HG03095 (cell line): ENCODE results near the gene SRP9.

Experiments used
- ATAC-seq: cut with Tn5 transposase; IDR thresholded peaks from one replicate; pipeline ENCODE4 v1.9.1; 2021; ENCODE audit warnings: moderate library complexity; ENCODE audit not compliant: unreplicated experiment

The SRP9 gene, protein sequence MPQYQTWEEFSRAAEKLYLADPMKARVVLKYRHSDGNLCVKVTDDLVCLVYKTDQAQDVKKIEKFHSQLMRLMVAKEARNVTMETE

DNA sequence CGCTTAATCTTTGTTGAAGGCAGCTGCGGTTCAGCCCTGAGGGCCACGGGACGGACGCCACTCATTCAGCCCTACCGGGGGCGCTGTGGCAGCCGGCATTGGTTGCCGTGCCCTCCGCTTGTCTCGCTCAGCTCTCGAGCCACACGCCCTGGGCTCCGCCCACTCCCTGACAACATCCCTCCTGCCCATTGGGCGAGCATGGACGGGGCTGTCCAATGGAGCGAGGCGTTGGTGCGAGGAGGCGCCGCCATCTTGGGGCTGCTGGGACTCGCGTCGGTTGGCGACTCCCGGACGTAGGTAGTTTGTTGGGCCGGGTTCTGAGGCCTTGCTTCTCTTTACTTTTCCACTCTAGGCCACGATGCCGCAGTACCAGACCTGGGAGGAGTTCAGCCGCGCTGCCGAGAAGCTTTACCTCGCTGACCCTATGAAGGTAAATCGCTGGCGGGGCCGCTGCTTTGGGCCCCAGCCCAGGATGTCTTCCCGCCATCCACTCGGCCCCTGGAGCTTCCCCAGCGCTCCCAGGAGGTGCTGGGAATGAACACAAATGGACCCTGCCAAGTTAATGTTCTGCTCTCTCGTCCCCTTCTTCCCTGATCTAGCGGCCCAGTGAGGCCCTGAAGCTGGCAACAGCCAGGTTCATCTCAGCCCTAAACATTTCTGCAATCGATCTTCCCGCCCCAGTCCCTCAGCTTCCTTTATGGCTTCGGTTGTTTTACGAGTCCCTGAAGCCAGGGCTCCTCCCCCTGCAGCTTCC is at the start of gene SRP9:
SRP9 (plus strand) TSS at position 244 of the 754 bp plus-strand sequence; CDS start at position 359, 115 bp downstream.
- ATAC-seq = peak; percentile 99

DNA sequence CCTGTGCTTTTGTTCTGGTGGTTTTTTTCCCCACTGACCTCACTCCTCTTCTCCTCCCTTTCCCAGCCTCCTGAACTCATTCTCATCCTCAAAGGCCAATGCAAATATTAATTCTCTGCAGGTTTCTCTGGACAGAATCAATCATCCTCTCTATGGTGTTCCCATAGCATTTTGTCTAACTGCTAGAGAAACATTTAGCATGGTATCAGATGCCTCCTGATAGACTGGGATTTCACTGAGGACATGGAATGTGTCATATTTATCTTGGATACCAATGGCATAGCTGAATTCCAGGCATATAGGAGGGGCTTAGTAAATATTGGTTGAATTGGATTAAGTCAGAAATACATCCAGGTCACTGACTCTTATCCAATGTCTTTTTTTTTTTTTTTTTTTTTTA is 46.1 kb upstream of the SRP9 start:
- no peak for ATAC-seq

DNA sequence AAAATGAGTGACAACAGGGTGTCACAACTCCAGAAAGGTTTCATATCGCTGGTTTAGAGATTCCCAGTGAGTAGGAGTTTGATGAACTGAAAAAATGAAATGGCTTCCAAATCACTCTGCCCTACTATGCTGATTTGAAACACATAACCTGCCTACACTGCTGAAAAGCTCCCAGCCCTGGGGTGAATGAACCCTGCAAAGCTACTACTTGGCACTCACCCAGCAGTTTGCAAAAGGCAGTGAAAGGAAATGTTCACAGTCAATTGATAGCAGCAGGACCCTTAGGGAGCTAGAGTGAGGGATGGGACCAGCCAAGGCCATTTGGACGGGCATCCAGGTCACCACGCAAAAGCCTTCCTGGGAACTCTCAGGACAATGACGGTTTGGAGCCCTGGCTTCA is 44.4 kb upstream of the SRP9 start:
- ATAC-seq = no peak

DNA sequence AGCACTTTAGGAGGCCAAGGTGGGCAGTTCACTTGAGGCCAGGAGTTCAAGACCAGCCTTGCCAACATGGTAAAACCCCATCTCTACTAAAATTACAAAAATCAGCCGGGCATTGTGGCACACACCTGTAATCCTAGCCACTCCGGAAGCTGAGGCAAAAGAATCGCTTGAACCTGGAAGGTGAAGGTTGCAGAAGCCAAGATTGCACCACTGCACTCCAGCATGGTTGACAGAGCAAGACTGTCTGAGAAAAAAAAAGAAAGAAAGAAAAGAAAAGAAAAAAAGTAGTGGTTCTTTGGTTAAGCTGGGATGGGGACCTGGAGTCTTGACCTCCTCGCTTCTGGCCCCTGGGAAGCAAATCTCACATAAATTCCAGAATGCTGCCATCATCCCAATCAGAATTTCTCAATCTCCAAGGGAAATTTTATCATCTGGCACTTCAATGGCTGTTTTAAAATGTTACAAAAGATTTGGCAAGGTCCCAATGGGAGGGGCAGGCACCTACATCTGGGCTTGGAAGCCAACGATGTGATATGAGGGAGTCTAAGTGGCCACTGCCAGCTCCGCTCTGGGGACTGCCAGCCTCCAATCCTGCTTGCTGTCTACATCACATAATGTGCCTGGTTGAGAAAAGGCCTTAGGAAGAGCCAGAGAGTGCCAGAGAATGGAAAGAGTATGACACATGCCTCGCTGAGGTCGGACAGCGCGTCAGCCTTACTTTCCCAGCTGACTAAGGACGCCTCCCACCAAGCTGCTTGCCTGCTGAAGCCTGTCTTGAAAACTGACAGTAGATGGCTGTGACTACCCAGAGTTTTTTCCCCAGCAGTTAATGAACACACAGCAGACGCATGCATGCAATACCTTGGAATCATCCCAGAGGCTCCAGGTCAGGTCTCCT is 42.1 kb upstream of the SRP9 start:
- no peak for ATAC-seq

DNA sequence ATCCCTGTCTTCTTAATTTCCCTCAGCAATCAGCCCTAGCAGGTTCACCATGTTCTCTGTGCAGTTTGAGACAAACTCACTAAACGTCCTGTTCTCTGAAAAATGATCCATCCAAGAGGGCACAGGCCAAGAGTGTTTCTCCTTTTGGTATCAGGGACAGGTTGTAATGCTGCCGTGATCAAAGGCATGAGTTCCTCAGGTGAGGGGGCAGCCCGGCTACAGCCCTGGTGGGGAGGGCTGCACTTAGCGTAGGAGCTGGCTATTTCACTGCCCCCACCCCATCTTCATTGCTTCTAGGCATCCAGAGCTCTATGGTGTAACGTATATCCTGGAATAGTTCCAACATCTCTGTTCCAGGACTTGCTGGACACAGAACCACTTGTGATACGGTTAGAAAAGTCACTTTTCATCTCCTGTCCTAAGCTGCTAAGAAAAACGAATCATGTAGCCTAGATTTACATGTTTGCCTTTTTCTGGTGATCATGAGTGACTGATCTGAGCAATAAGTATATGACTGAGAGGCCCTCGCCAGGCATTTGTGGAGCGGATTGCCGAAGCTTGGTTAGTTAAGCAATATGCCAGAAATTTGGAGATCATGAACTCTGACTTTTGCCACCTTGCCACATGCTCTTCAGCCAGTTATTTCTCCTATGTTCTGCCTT is 41.1 kb upstream of the SRP9 start:
- ATAC-seq = no peak

DNA sequence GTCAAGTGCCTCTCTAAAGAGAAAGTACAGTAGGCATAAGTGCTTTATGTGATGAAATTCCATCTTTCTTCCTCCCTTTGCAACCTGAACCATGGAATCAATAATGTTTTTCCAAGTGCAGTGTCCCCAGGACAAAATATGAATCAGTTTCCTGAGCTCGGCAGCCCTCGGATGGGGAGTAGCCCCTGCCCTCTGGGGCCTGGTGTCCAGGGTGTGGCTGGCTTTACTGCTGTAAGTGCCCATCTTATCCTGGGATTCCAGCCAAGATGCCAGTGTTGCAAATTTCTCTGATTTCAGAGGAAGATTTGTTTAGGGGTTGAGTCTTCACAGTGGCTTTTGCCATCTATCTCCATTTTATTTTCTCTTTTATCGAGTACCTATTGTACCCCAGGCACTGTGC is 40.5 kb upstream of the SRP9 start:
- ATAC-seq = no peak

DNA sequence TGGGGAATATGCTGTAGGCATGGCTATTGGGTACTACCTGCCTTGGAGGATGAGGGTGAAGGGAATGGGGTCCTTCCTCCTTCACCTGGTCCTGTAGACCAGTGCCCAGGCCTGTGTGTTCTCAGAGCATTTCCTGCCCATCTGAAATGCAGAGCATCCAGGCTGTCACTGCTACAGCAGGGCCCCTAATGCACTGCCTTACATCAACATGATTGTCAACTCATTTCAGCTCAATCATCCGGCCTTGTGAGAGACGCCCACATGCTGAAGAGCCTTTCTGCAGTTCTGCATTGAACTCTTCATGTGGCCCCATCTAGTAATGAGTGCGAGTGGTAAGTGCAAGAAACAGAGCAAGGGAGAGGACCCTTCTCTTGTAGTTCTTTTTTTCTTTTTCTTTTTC is 39.8 kb upstream of the SRP9 start:
- ATAC-seq = no peak

DNA sequence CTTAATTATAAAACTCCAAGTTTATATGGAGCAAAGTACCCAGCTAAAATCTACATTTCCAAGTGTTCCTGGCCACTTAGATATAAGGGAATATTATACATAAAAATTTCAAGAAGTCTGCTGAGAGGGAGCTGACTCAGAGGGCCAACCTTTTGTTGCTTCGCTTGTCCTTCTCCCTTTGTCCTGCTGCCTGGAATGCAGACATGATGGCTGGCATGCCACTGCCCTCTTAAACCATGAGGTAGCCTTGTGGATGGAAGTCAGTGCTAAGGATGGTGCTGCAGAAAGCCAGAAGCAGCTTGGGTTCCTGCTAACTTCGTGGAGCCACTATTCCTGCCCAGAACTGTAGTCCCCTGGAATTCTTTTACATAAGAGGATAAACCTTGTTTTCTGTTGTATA is 38.9 kb upstream of the SRP9 start:
- ATAC-seq = no peak

DNA sequence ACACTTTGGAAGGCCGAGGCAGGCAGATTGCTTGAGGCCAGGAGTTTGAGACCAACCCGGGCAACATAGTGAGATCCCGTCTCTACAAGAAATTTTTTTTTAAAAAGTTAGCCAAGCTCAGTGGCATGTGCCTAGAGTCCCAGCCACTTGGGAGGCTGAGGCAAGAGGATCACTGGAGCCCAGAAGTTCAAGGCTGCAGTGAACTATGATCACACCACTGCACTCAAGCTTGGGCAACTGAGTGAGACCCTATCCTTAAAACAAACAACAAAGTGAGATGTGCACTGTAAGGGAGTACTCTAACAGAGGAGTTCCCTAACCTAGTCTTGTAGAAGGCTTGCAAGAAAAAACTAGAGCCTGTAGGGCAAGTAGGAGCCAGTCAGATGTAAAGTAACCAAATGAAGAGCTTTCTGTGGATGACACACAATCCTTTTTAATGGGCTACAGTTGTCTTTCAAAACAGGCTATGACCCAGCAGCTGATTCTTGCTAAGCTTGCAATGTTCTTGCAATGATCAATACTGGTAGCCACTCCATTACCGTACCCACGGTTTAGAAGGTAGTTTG is 38.0 kb upstream of the SRP9 start:
- no peak for ATAC-seq

DNA sequence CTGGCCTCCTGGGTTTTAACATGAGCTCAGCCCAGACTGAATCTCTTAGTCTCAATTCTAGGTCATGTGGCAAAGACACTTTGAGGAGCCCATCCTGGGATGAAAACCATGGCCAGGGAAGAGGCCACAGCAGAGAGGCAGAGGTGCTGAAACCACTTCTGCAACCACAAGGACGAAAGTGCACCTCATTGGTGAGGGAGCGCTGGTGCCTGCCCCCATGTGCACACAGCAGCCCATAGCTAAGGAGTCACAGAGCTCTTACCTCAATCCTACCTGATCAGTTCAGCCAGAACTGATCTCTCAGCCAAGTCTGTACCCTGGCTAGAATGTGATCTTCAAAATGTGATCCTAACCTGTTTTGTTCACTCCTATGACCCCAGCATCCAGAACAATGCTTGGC is 32.9 kb upstream of the SRP9 start:
- no peak for ATAC-seq

DNA sequence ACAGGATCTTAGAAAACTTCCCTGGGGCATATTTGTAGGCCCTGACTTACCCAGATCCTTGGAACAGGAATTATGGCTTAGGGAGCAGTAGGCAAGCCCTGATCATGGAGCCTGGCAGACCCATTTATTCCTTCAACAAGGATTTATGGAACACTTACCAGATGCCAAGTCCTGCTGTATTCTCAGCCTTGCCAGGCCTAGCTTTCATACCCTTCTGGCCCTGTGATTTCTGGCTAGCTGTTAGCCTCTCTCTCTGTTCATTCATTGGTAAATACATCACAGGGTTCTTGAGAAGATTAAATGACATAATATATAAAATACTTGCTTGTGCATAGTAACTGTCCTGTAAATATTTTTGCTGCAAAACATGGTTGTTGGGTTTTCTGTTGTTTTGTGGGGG is 32.4 kb upstream of the SRP9 start:
- ATAC-seq = no peak

DNA sequence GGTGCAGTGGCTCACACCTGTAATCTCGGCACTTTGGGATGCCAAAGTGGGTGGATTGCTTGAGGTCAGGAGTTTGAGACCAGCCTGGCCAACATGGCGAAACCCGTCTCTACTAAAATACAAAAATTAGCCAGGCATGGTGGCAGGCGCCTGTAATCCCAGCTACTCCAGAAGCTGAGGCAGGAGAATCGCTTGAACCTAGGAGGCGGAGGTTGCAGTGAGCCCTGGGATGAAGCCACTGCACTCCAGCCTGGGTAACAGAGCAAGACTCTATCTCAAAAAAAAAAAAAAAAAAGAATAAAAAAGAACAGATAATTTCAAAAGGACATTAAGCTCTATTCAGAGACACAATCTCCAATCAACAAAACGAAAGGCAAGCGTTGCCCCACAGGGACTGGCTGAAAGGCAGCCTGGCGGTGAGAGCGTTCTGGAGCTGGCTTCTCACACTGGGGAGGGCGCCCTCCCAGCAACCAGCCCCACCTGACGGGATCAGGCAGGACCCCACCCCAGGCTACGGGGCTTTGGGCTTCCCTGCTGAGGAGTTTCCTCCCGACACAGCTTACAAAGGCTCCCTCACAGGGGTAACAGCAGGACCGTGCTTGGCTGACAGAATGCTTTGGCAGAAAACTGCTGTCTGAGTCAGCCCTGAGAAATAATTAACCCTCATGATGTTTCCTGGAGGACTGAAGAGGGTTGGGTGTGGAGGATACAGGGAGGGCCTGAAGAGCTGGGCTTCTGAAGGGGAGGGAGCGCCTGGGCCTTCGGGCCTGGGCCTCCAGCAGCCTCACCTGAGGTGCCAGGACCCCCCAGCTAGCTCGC is 31.1 kb upstream of the SRP9 start:
- ATAC-seq = no peak

DNA sequence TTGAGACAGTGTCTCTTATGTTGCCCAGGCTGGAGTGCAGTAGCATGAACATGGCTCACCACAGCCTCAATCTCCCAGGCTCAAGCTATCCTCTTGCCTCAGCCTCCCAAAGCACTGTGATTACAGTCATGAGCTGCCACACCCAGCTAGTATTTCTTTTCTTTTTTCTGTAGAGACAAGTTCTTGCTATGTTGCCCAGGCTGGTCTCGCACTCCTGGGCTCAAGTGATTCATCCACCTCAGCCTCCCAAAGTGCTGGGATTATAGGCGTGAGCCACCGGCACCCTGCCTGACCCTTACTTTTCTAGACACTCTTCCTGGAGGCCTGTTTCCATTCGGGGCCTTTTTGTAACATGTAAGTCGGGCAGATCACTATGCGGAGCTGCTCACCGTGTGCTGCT is 30.1 kb upstream of the SRP9 start:
- ATAC-seq = no peak

DNA sequence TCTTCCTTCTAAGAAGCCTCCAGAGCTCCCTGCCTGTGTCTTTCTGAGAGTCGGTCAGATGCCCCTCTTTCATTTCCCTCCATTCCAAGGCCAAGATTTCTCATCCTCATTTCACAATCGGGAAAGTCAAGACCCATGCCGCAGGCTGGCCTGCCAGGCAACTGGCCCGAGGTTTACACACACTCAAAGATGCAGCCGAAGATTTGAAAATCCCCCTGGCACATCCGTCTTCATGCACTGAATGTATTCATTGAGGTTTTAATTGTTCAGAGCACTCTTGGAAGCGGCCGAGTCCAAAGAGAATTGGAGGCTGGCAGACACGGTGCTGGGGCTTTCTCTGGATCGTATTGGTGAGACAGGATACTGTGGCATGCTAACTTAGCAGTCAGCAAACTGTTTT is 29.1 kb upstream of the SRP9 start:
- ATAC-seq = no peak

DNA sequence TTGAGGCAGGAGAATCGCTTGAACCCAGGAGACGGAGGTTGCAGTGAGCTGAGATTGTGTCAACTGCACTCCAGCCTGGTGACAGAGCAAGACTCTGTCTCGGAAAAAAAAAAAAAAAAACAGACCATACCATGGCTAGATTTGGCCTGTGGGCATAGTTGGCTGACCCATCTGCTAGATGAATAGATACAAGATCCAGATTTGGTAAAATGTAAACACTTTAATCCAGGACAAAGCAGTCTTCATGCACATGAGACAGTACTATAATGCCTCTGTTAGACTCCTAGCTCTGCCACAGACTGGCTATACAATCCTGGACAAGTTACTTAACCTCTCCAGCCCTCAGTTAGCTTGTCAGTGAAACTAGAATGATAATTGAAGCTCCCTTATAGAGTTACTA is 27.9 kb upstream of the SRP9 start:
- ATAC-seq = no peak

DNA sequence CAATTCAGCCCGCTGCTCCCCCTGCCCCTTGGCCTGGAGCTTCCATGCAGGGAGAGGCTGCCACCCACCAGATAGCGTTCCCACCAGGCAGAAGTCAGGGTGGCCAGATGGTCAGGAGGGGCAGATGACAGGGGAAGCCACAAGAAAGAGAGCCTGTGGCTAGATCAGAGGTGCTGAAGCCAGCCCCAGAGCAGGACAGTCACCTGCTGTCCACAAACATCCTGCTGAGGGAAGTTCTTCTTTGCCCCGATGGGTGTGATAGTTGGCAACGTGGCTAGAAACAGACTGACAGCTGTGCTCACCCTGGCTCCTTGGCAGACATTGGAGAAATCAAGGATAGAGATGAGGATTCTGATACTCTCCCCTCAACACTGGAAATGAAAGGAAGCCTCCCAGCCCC is 27.2 kb upstream of the SRP9 start:
- ATAC-seq = no peak

DNA sequence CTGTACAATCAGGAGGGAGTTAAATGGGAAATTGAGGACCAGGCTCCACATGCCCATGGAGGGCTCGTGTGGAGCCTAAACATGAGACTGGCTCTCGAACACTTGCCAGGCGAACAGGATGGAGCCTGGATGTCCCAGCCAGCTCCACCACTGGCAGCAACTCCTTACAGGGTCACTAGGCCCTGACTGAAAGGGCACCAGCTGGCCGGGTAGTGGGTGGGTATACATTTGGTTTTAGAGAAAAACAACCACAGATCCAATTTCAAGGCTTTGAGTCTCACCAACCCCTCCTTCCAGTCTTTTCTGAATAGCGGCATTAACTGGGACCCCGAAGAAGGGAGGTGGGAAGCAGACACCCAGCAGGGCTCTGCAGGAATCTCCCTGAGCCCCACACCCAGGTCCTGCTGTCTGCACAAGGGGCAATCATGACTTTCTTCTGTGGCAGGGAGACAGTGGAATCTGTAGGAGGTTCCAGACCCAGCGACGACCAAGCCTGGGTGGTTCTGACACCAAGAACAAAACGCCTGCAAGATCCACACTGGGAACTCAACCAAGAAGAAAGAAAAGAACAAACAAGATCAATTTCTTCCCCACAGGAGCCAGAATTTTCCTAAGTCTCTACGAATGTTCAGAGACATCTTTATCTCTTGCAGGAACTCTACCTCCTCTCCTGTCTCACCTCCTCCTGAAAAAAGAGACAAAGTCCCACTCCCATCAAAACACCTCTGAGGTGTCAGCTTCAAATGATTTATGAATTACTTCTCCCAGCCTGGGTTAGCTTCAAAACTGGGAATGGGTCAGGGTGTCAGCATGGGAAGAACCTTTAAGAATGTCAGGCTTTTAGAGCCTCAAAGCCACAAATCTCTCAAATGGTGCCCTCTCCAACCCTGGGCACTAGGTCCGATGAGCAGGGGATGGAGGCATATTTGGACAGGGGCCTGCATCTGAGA is 26.5 kb upstream of the SRP9 start:
- no peak for ATAC-seq

DNA sequence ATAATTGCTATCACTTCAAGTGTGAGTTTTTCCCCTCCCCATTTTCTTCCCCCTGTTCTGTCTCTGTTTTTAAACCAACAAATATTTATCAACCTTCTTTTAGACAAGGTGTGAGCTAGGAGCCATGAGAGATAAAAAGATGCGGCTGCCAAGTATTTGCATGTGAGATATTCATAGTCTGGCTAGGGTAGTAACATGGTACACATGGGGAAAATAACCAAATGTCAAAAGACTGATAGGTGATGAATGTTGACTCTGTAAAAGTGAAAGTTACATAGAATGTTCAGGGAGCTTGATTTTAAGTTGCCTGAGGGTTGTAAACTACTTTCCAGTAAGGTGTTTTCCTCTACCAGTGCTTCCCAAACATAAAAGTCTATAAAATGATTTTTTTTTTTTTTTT is 25.4 kb upstream of the SRP9 start:
- ATAC-seq = no peak

DNA sequence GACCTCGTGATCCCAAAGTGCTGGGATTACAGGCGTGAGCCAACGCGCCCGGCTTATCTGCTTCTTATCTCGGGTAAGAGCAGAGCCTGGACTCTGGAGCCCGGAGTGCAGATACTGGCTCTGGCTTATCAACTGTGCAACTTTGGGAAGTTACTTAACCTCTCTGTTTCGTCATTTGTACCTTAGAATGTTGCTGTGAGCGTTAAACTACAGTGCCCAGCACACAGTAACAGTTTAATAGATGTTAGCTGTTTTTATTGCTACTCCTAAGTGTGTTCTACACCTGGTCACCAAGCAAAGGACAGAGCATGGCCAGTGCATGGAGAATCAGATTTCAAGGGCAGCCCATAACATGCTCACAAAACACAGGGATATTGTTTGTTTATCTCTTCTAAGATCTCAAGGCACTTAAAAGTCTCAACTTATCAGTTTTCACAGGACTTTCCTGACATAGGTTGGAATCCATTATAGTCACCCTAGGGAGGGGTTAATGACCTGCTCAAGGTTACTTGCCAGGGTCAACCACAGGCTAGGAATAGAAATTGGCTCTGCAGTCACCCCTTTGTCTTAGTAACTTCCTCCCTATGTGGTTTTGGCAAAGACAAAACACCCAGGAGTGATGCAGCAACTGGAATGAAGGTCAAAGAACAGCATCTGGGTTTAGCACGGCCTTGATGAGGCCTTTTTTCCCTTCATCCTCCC is 22.5 kb upstream of the SRP9 start:
- ATAC-seq = no peak
